HL-60 (cell line): ENCODE results near the gene AGPAT2.

Experiments
- DNase-seq, 2 experiments: peaks; one replicate each; pipeline ENCODE4 v3.0.0-alpha.2; 2010 to 2020; ENCODE audit warnings: low read depth in 1 of 2, low spot score in 1 of 2
- H3K27ac ChIP-seq: fragments of 250-450 bp; sonication (Bioruptor Pico); replicated peaks from 2 replicates; pipeline ENCODE4 v1.5.1; 2020; ENCODE audit warnings: mild to moderate bottlenecking, moderate library complexity
- H3K27me3 ChIP-seq: fragments of 250-450 bp; sonication (Bioruptor Pico); 2 replicates; pipeline ENCODE4 v1.5.1; 2021; ENCODE audit warnings: mild to moderate bottlenecking, moderate library complexity; ENCODE audit not compliant: insufficient read depth, poor library complexity, severe bottlenecking
- H3K4me3 ChIP-seq: replicated peaks from 2 replicates; pipeline ENCODE4 v1.5.1; 2011; ENCODE audit warnings: mild to moderate bottlenecking, control low read depth, low read length; ENCODE audit not compliant: insufficient read depth
- CTCF ChIP-seq: IDR thresholded peaks from one replicate; pipeline ENCODE4 v1.5.1; 2011; ENCODE audit warnings: low read length, control low read depth, inconsistent platforms; ENCODE audit not compliant: insufficient read depth
- GABPA ChIP-seq: IDR thresholded peaks from 2 replicates; pipeline ENCODE4 v1.6.1; 2012; ENCODE audit warnings: low read depth
- POLR2AphosphoS5 ChIP-seq: IDR thresholded peaks from 2 replicates; pipeline ENCODE4 v1.6.1; 2012; ENCODE audit warnings: low read depth
- REST ChIP-seq: IDR thresholded peaks from 2 replicates; pipeline ENCODE4 v1.6.1; 2012; ENCODE audit warnings: low read depth; ENCODE audit not compliant: insufficient replicate concordance
- SPI1 ChIP-seq: IDR thresholded peaks from 2 replicates; pipeline ENCODE4 v1.6.1; 2012; ENCODE audit warnings: low read depth, mild to moderate bottlenecking, borderline replicate concordance

AGPAT2 gene

DNA sequence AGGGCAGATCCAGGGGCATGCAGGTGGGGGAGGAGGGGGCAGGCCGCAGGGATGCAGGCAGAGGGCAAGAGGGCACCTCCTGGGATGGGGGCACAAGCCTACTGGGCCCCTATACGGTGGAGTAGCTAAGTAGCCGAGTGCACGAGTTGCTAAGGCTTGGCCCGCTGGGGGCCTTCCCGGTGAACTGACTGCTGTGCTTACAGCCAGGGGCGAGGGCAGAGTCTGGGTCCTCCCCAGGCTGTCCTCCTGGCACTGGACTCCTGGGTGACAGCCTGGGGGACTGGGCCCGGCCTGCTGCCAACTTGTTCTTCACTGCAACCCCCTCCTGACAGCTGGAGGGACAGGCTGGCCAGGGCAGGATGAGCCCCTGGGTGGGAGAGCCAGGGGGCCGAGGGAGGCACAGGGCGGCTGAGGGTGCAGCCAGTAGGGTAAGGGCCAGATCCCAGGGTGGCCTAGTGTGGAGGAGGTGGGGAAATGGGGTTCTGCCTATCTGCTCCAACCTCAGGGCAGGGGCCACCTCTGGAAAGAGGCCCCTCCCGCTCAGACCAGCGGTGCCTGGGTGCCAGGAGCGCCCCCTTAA, 26.2 kb downstream of the AGPAT2 start:
- Histone ChIP-seq H3K27ac (no peak overlapping the region), H3K4me3 (no peak overlapping the region), H3K27me3 (peaks cover 32% of the 10 kb centered on the region)
- TF ChIP-seq CTCF, result no peak
- no peak for TF ChIP-seq POLR2AphosphoS5
- no peak for TF ChIP-seq REST
- no peak for TF ChIP-seq GABPA
- no peak for TF ChIP-seq SPI1
- DNase-seq, result no peak

GRCh38 chr9:136659861-136660784, 27.1 kb downstream of the AGPAT2 start:
- H3K27me3 ChIP-seq, result peaks cover 35% of the 10 kb centered on the region
- TF ChIP-seq POLR2AphosphoS5 (no peak), GABPA (no peak), REST (no peak), SPI1 (no peak), CTCF (no peak)
- no peak for DNase-seq
- H3K27ac ChIP-seq, result no peak overlapping the region
- no peak overlapping the region for H3K4me3 ChIP-seq

DNA sequence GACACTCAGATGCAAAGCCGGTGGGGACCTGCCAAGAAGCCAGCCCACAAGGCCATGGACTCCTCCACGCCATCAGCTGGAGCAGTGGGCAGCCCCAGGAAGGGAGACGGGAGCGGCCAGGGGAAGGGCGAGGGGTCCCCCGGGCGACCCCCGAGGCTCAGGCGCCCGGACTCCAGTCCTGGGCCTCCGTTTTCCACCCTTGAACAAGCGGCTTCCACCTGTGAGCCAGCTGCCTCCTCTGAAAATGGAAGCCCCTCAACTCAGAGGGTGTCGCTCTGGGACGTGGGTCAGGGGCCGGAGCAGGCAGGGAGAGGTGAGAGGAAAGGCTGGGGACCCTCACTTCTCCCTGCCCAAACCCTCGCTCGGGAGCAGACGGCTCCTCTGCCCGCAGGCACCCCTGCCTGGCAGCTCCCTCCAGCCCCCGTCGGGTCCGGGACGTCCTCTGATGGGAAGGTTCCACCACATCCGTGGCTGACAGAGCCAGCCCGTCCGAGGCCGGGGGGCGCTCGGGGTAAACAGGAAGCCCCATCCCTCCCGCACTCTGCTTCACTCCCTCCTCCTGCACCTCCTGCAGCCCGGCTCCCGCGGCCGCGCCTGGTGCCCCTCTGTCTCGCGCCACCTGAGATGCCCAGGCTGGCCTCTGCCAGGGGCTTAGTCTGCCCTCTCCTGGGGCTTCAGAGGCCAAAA, 28.3 kb downstream of the AGPAT2 start:
- no peak for TF ChIP-seq REST
- TF ChIP-seq SPI1, result no peak
- no peak for TF ChIP-seq CTCF
- TF ChIP-seq POLR2AphosphoS5, result no peak
- TF ChIP-seq GABPA, result no peak
- Histone ChIP-seq H3K27ac (no peak overlapping the region), H3K27me3 (peaks cover 27% of the 10 kb centered on the region), H3K4me3 (no peak overlapping the region)
- DNase-seq, result no peak
